ENCODE measurements around the gene ROBO4. TPM values are rescaled to one million over a fixed set of nuclear protein-coding genes. Genes with fewer than 3 reads are reported as not detected.

Gene ROBO4
- total RNA-seq, 4 donors from 2014 or later = 4.5 to 11.9 (median 8.6) TPM

- Histone ChIP-seq H3K4me1 (peaks cover 0 to 57% (median 6%) of the 10 kb centered on the region in 3 donors), H3K27ac (peak overlapping the region in 3 of 4 donors; percentile 25 to 52 (median 50)), H3K27me3 (peaks cover 0 to 4% (median 0%) of the 10 kb centered on the region in 4 donors), H3K4me3 (no peak overlapping the region), H3K36me3 (no peaks in the 10 kb centered on the region), H3K9me3 (no peaks in the 10 kb centered on the region)
- no peak for DNase-seq
- TF ChIP-seq POLR2A (IDR thresholded peaks at IDR 0.05) (no peak), CTCF (IDR thresholded peaks at IDR 0.05) (no peak)
- 66 to 71% methylated on average over 9 of the region's 9 CpGs for WGBS, 2 donors
- intact Hi-C loops (cut with DNase I) = no loop called here
These were observed 4.8 kb downstream of the ROBO4 start for GRCh38 chr11:124892750-124893454.

DNA sequence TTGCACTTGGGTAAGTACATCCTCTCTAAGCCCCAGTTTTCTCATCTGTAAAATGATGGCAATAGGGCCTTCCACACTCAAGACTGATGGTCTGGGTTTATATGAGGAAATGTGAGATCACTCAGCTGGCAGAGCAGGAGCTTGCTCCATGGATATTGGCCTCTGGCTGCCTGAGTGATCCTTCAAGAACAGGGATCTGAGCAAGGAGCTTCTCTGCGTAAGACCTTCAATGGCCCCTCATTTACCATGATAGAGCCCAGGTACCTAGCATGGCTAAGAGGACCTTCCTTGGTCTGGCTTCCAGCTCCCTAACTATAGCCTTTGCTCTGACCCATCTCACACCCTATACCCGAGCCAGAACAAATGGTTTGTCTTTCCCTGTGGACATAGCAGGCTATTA is 5.5 kb downstream of the ROBO4 start:
- 77 to 93% methylated on average over 2 of the region's 2 CpGs for WGBS, 2 donors
- H3K27ac ChIP-seq = peak overlapping the region in 3 of 4 donors; percentile 25 to 55 (median 52)
- no peak overlapping the region for H3K4me3 ChIP-seq
- no peak for DNase-seq
- no peaks in the 10 kb centered on the region for H3K9me3 ChIP-seq
- peaks cover 0 to 12% (median 0%) of the 10 kb centered on the region in 4 donors for H3K27me3 ChIP-seq
- intact Hi-C loops (cut with DNase I) = no loop called here
- no peaks in the 10 kb centered on the region for H3K36me3 ChIP-seq
- H3K4me1 ChIP-seq = peaks cover 0 to 51% (median 6%) of the 10 kb centered on the region in 3 donors
- TF ChIP-seq CTCF (IDR thresholded peaks at IDR 0.05) (no peak), POLR2A (IDR thresholded peaks at IDR 0.05) (no peak)

GRCh38 chr11:124891373-124891861 is 6.2 kb downstream of the ROBO4 start:
- Histone ChIP-seq H3K9me3 (no peaks in the 10 kb centered on the region), H3K27ac (peak overlapping the region in 2 of 4 donors; percentile 52 to 55), H3K4me3 (no peak overlapping the region), H3K4me1 (peaks cover 0 to 51% (median 6%) of the 10 kb centered on the region in 3 donors), H3K36me3 (no peaks in the 10 kb centered on the region), H3K27me3 (peaks cover 0 to 19% (median 0%) of the 10 kb centered on the region in 4 donors)
- intact Hi-C loops (cut with DNase I) = no loop called here
- TF ChIP-seq POLR2A (IDR thresholded peaks at IDR 0.05) = no peak
- no peak for TF ChIP-seq CTCF (IDR thresholded peaks at IDR 0.05)
- WGBS, 2 donors = 59 to 73% methylated on average over 3 to 5 of the region's 12 CpGs
- no peak for DNase-seq

DNA sequence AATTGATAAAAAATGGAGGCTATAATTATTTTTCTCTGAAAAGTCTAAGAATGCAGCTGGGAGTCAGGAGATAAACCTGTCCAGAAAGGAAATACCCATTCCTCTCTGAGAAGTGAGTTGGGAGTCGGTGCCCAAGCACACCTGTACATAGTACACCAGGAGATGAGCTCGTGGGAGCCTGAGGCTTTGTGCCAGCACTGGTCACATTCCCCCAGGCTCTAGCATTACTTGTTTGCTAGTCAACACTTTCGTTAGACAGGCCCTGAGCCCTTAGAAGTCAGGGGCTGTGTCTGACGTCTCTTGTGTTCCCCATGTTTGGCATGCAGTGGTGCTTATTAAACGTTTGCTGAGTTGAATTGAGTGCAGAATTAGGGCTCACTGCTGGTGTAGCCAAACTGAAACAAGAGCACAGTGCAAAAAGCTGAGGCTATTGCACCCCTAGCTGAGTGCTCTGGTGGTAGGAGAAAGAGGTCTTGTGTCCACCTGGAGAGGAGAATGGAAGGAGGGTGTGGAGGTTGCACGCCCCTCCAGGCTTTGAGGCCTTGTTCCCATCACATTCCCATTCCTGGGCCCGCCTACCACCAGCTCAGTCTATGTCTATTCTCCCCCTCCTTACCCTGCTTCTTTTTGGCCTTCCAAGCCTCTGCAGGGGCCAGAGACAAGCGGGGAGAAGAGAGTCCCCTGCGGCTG is 6.8 kb downstream of the ROBO4 start:
- WGBS, 2 donors = 41 to 47% methylated on average over 5 to 6 of the region's 9 CpGs
- intact Hi-C loops (cut with DNase I) = no loop called here
- H3K4me1 ChIP-seq = peaks cover 0 to 51% (median 6%) of the 10 kb centered on the region in 3 donors
- H3K27me3 ChIP-seq = peaks cover 0 to 20% (median 0%) of the 10 kb centered on the region in 4 donors
- no peaks in the 10 kb centered on the region for H3K36me3 ChIP-seq
- no peak for DNase-seq
- no peak overlapping the region for H3K4me3 ChIP-seq
- no peaks in the 10 kb centered on the region for H3K9me3 ChIP-seq
- no peak for TF ChIP-seq CTCF (IDR thresholded peaks at IDR 0.05)
- TF ChIP-seq POLR2A (IDR thresholded peaks at IDR 0.05) = no peak
- peak overlapping the region in 2 of 4 donors; percentile 52 to 55 for H3K27ac ChIP-seq

GRCh38 chr11:124890151-124890550 is 7.5 kb downstream of the ROBO4 start:
- Histone ChIP-seq H3K27ac (no peak overlapping the region), H3K9me3 (no peaks in the 10 kb centered on the region), H3K4me3 (no peak overlapping the region), H3K36me3 (no peaks in the 10 kb centered on the region), H3K27me3 (peaks cover 0 to 20% (median 0%) of the 10 kb centered on the region in 4 donors), H3K4me1 (peaks cover 0 to 51% (median 6%) of the 10 kb centered on the region in 3 donors)
- WGBS, 2 donors = 90 to 94% methylated on average over 2 of the region's 2 CpGs
- intact Hi-C loops (cut with DNase I) = no loop called here
- TF ChIP-seq CTCF (IDR thresholded peaks at IDR 0.05) (no peak), POLR2A (IDR thresholded peaks at IDR 0.05) (no peak)
- no peak for DNase-seq

All from esophagus squamous epithelium (tissue), 5 donors.